Activated CD4-positive, alpha-beta T cell treated with anti-CD3 and anti-CD28 coated beads, Interleukin-2, Interleukin-4, amounts not matched to agents 100 ng/mL and 50 ng/mL, durations not matched to agents 16 hours and 8 hours (primary cell): Measurements from ENCODE around the gene PRICKLE4.

Source experiments
- DNase-seq: peaks from one replicate; pipeline ENCODE4 v3.0.0-alpha.2; 2020; ENCODE audit warnings: low spot score

Gene PRICKLE4, protein sequence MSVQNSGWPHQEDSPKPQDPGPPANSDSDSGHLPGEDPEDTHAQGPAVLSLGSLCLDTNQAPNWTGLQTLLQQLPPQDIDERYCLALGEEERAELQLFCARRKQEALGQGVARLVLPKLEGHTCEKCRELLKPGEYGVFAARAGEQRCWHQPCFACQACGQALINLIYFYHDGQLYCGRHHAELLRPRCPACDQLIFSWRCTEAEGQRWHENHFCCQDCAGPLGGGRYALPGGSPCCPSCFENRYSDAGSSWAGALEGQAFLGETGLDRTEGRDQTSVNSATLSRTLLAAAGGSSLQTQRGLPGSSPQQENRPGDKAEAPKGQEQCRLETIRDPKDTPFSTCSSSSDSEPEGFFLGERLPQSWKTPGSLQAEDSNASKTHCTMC

DNA sequence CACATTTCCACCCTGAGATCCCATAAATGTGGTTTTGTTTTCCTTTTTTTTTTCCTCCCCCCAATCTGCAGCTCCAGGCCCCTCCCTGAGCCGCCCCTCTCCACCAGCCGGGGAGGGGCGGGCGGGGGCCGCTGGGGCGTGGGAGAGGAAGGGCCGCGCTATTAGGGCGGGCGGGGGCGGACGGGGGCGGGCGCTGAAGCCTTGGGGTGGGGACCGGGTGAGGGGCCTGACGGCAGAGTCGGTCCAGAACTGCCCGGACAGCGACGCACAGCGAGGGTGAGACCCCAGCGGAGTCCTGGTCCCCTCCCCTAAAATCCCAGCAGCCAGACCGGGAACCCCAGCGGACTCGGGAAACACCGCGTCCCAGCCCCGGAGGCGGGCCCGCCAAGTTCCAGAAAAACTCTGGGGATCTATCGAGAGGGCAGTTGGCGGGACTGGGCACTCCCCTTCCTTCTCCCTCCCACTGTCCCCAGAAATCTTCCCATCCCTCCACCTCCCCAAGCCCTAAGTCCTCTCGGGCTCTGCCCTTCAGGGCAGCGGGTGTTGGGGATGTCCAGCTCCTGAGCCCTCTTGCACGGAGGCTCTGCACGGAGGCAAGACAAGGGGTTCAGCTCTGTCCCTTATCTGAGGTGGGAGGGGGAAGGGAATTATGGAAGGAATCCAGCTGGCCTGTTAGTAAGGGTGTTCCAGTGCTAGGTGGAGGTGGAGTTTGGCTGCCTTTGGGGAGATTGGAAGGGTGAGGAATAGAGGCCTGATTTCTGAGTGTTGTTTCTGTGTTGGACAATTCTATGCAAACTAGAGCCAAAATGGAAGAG is at the start of gene PRICKLE4:
Gene PRICKLE4, plus strand, starts transcription at position 232 of the 815 bp plus-strand sequence. CDS start 2,692 bp downstream, outside the sequence.
- no peak for DNase-seq

DNA sequence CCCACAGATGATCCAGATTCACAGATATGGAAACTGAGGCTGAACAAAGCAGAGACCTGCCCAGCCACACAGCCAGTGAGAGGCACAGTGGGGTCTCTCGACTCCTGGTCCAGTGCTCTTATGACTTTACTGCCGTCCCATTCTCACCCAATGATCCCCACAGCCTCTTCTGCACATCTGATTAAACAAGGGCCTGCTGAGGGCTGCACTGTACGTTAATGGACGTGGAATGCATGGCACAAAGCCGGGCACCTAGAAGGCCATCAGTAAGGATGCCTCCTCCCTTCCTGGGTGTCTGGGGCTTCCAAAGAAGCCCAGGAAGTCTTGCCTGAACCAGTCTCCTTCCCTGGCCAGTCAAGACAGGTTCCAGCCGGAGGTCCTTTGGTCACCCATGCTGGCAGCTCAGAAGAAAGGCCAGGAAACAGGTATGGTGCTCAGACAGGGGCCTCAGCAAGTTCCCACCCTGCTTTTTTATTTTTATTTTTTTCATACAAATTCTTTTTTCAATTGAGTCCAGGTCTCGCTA is 49.0 kb upstream of the PRICKLE4 start:
- DNase-seq: no peak

DNA sequence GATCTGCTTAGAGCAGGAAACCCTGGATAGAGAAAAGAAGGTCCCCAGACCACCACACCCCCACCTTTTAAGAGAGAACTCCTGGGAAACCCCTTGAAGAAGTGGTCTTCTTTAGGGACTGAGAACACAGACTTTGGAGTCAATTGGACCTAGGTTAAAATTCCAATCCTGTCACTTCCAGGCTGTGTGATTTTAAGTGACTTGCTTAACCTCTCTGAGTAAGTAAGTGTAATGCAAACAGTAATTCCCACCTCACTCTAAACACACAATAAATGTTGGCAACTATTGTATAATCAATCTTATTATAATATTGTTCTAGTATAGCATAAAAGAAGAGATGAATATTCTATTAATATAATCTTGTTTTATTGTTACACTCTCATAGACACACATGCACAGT is 48.4 kb upstream of the PRICKLE4 start:
- no peak for DNase-seq

DNA sequence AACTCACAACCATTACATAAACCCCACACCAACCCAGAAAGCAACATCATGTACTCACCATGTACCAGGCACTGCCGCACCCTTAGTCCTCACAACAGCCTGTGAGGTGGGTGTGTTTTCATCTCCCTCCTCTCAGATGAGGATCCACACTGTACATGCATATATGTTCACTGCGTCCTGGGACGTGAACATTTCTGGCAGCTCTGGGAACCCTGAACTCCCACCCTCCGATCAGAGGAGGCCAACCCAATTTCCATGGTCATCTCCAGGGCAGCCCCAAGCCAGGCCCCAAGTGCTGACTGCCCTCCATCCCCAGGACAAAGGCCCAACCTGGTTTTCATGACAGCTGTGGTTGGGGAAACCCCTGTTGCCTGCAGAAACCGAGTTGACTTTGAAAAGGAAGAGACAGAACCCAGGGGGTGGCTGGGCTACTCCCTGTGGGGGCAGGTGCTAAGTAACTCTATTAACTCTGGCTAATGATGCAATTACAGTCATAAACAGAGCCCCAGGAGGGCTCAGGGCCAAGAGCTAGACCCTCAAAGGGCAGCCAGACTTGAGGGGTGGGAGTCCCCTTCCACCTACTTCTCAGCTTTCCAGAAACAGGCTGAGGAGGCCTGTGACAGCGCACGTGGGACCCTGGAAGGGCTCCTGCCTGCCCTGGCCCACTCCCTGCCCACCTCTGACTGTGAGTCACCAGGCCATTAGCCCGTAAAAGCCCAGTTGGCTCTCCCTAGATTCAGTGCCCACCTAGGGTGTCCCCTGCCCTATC is 47.8 kb upstream of the PRICKLE4 start:
- peak; percentile 65 for DNase-seq

DNA sequence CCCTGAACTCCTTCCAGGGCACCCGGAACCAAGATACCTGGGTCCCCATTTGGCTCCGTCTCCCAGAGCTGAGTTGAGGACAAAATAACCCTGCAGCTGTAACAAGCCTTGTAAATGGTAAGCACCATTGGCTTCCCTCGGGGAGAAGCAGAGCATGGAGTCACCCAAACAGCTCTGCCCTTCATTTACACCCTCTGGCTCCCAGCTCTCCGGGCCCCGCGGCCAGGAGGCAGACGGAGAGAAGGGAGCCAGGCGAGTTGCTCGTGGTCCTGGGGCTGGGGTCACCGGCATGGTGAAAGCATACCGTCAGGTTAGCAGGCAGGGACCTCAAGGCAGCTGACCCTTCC is 47.2 kb upstream of the PRICKLE4 start:
- DNase-seq: no peak

DNA sequence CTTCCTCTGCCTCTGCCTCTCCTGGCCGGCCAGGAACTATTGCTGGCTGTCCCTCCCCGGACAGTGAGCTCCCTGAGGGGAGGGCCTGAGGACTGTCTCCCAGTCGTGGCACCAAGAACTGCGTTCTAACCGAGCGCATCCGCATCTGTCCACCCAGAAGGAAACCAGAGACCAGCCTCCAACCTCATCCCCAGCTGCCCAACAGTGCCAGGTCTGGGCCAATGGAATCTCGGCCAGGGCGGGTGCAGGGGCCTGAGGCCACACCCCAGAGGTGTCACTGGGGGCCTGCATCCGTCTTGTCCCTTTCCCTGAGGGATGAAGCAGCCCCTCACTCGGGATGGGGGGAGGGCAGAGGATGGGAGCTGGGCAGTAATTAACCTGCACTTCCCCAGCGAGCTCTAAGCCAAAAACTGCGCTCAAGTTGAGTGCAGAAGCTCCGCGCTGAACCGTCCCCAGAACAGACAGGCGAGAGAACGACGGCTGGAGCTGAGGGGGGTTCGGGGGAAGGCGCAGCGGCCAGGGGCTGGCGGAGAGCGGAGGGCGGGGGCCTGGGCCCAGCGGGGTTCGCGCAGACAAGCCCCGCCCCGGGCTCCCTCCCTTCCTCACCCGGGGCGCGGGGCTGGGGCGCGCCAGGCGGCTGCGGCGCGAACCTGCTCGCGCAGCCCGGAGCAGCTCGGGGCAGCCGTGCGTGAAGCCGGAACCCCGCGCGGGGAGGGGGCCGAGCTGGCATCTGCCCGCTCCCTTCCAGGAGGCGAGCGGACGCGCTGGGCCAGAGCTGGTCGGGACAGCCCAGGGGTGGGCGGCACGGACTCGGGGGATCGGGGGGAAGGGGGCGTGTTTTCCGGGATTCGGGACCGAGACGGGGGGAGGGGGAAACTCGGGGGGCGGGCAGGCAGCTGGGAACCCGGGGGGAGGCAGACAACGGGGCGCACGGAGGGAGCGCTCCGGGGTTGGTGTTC is 46.6 kb upstream of the PRICKLE4 start:
- peak; percentile 37 for DNase-seq

DNA sequence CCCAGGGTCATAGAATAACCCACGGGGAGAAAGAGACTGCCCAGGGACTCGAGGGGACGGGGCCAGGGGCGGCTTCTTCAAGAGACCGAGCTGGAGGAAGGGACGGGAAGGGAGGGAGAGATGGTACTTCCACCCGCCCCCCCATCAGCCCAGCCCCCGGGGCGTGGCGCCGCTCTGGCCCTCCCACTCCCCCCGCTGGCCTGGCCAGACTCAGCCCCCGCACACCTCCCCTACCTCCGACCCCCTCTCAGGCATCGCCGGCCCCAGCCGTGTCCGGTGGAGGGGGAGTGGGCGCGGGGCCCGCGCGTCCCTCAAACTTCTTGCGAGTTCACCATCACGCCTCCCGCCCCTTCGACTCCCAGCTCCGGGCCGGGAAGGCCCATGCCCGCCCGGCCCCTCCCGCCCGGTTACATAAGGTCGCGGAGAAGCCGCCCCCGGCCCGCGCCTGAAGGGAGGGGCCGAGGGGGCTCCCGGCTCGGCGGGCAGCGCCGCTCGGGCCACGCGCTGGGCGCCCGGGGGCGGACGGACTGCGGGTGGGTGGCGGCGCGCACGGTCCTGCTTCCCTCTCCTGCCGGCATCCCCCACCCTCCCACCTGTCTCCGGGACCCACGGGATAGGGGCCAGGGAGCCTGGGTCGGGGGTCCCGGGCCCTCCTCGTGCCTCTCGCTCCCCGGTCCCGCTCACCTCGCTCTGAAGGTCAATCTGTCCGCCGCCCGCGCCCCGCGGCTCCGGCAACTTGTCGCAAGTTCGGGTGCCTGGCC is 45.7 kb upstream of the PRICKLE4 start:
- DNase-seq: peak; percentile 62

DNA sequence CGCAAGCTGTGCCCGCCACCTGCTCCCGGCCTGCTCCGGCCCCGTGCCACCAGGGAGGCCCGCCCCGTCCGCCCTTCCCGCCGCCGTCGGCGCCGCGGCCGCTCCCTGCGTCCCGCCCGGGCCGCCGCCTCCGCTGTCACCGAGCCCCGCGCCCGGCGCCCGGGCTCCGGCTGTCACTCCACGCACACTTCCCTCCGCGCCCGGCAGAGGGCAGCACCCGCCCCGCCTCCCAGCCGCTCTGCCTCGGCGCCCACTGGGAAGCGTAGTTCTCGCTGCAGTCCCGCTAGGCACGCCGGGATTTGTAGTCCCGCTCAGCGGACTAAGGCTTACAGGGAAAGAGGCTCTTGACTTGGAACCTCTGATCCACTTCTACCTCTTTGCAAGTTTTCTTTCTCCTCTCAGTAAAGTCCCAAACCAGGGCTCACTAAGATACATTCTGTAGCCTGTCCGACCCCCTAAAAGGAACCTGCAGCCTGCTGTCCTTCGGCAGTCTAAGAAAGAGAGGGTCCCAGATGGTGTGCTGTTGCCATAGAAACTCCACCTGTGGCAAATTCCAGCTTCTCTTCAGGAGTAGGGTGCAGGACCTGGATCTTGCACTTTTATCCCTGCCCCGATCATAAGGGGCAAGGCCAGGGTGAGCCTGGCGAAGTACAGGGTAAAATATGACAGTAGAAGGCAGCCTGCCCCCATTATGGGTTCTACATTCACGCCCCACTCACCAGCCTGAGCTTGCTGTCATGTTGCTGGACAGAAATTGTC is 45.0 kb upstream of the PRICKLE4 start, which contains the start of gene TFEB:
Gene TFEB, minus strand, starts transcription at position 182 of the 759 bp plus-strand sequence. CDS start 44,395 bp downstream, outside the sequence.
- DNase-seq: peak; percentile 94

DNA sequence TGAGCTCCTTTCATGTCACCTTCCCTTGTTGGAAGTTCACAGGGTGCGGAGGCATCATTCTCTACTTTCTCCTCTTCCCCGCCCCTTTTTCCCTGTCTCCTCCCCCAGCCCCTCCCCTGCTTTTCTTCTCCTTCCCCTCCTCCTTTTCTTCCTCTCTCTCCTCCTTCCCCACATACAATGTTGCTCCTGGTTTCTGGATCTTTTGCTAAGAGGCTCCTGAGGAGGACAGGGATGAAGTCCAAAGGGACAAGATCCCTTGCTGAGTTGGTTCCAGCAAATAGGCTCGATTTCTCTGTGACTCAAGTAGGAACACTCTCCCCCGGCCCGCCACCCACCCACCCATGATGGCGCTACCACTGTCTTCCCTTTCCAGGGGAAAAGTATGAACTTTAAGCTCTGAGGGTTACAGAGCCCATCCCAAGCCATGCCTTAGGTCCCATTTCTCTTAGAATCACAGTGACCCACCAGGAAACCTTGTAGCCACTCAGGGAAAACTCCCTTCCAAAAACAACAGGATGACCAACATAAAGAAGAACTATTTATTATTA is 44.3 kb upstream of the PRICKLE4 start:
- no peak for DNase-seq

DNA sequence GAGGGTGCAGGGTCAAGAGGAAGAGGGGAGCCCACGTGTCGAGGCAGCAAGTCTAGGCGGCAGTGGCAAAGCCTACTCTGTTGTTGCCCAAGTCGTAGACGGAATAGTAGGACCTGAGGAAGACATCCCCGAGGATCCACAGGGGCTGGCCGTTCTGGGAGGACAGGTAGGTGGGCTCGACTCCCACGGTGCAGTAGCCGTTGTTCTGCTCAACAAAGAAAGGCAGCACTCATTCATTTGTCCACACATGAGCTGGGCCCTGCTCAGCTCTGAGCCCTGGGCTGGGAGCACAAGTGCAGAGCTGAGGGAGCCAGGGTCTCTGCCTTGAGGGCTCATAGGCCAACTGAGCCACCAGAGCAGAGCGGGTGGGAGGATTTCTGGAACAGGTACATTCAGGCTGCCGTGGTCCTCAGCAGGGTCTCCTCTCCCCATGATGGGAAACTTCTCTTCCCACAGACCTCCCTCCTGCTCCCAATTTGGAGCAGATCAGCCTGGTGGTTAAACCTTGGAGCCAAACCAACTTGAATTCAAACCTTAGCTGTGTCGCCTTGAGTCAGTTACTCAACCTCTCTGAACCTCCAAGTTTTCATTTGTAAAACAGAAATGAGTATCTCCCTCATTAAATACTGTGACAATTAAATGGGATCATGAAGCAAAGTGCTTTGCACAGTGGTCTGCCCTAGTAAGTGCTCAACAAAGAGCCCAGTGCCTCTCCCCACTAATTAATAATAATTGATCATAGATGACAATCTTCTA is 43.6 kb upstream of the PRICKLE4 start:
- no peak for DNase-seq

DNA sequence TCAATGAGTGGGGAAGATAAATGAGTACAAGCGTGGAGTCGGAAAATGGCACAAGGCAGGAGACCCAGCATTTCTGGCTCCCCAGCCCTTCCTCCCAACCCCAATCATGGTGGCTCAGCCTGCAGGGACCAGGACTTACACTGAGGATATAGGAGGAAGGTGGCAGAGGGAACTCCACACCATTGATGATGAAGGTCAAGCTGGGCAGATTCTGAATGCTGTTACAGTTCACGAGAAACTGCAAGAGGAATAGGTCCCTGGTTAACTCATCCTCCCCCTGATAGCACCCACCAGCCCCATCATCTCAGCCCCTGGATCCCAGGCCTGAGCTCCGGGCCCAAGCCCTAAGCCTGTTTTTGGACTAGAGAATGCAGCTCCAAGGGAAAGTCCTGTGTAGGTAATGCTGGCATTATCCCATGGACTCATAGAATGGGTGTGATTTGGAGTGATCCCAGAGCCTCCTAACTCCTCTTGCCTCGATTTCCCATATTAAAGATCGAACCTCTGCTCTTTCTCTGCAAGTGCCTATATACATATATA is 42.9 kb upstream of the PRICKLE4 start:
- no peak for DNase-seq

DNA sequence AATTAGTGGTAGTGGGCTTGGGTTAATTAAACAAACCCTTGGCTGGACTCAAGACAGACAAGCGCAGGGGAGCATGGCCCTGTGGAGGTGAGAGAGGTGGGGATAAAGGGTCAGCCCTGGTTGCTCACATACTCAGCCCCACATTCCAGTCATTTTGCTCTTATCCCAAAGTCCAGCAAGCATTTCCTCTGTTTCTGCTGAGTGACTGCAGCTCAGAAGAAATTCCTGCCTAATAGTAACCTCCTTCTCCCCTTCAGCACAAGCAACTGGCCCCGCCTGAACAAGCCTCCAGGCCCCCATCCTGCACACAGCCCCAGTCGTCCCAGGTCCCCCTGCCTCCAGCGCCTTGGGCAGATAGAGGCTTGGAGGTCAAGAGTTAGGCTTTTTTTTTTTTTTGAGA is 41.5 kb upstream of the PRICKLE4 start:
- DNase-seq: no peak

DNA sequence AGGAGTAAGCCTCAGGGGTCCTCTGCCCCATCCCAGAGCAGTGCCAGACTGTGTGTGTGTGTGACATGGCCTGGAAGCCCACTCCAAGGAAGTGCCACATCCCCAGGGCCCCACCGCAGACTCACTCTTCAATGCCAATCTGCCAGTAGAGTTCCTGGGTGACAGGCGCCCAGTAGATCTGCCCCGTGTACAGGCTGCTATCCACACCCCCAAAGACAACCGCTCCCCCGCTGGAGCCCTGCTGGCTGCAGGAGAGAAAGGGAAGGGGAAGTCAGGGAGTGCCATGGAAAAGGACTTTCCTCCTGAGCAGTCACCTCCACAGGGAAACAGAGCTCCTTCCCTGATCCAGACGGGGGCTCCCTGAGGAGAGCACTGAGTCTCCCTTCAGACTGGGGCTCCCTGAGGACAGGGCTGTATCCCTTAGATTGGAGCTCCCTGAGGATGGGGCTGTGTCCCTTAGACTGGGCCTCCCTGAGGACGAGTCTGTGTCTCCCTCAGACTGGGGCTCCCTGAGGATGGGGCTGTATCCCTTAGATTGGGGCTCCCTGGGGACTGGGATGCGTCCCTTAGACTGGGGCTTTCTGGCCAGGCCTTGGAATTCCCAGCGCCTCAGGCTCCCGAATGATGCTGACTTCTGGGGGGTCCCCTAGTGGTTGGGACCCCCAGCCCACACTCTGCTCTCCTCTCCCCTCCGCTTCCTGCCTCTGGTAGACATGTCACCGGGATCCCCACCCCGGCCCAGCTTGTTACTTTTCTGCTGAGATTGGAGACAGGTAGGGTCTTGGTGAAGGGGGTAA is 40.0 kb upstream of the PRICKLE4 start:
- no peak for DNase-seq

DNA sequence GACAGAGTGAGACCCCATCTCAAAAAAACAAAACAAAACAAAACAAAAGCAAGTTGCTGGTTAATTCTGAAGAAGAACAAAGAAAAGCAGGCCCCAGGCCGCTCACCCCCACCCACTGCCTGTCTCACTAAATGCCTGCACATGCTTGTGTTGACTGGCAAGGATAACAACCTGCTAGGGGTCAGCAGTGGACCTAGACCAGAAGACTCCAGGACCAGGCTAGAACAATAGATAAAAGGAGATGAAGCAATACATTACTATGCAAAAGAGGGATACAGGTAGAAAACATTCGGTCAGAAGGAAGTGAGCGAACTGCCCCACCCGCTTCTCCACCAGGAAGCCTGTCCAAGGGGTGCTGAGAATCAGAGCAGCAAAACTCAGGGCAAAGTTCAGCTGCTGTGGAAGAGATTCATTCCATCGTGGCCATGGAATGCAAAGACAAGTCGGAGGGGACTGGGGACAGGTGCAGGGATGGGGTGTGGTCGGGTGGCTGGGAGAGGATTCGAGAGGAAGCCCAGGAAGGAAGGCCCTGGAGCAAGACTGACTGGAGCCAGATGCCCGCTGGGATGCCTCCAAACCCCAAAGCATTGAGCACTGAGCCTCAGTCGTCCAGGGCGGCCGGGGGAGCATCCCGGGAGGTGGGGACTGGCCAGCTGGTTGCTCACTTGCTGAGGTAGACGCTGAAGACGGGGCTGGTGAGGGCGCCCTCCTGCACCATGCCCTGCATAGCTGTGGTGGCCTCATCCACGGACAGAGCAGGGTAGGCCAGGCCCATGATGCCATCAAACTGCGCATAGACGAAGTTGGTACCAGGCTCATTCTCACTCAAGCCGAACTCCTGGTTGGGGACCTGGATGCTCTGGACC is 38.7 kb upstream of the PRICKLE4 start:
- DNase-seq: no peak

DNA sequence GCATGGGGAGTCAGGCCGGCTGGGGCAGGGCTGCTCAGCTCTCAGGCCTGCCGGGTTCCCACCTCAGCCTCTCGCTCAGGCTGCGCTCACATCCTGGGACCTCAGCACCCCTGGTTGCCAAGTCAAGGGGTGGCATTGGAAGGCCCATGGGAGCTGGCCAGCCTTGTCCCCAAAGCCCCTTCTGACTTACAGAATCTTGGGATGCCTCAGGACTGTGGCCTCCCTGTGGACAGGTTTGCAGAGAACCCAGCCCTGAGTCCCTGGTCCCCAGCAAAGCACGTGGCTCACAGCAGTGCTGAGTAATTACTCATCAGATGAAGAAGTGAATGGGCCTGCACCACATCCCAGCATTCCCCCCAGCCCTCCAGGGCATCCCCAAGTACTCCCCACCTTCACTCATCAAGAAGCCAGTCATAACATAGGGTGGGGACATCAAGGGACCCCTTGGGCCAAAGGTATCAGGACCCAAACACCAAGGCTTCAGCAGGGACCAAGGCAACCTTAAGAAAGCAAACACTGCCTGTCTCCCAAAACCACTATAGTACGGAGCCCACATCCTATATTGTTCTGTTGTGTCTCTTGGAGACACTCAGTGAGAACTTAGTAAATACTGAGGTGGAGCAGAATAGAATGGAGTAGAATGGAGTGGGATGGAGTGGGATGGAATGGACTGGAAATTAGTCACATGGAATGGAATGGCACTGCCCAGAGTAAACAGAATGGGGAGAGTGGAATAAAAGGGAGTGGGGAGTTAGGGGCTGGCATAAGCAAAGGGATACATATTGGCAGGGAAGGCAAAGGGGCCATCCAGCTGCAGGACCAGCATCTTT is 37.0 kb upstream of the PRICKLE4 start:
- DNase-seq: no peak
